Left renal cortex interstitium (tissue), 4 donors: ENCODE results near the gene ENTPD8. TPM values are rescaled to one million over a fixed set of nuclear protein-coding genes. Genes with fewer than 3 reads are reported as not detected.
"Not testable (repeated sequence)": the region's sequence is repeated elsewhere in the genome, so short reads cannot be mapped to it uniquely, and the experiment has no call there.

Experiments used
- DNase-seq, 4 donors: peaks; one replicate each; pipeline ENCODE4 v3.0.0-alpha.2; 2013; ENCODE audit warnings: low read depth in 4 of 4, low spot score in 2 of 4, missing footprints in 1 of 4
- polyA plus RNA-seq, 4 donors: library from polyadenylated mRNA; unstranded; fragments of 120-200 nt; gene quantifications; one replicate each; pipeline ENCODE4 v1.2.1, GENCODE V29; 2013; ENCODE audit not compliant: insufficient read length in 4 of 4

Gene ENTPD8
- polyA plus RNA-seq, 4 donors, result 0.35 to 0.74 (median 0.64) TPM

DNA sequence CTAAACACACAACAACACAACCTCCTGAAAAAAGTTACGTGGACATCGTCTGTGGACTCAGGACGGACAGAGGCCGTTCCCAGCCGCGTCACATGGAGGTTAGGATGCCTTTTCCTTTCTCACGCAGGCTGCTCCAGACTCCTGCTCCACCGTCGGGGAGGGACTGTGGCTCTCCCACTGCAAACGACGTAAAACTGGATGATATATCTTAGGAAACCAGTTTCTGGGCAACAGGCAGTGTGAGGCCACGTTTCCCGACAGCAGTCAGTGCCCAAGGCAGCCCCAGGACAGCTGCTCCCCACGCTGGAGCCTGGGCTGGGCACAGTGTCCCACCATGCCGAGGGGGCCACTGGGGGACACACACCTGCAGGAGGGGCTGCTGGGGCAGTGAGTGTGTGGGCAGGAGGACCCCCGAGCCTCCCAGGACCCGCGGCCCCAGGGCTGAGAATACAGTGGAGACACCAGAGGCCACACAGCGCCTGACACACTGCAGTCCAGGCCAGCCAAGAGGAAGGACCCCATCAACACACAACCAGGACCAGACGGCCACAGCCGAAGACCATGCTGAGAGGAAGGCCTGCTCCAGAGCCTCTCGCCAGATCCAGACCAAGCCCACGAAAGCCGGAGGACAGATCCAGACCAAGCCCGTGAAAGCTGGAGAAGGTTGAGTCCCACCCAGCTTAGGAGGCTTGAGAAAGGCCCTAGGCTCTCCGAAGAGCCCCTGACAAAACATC, 44.4 kb downstream of the ENTPD8 start:
- no peak for DNase-seq

DNA sequence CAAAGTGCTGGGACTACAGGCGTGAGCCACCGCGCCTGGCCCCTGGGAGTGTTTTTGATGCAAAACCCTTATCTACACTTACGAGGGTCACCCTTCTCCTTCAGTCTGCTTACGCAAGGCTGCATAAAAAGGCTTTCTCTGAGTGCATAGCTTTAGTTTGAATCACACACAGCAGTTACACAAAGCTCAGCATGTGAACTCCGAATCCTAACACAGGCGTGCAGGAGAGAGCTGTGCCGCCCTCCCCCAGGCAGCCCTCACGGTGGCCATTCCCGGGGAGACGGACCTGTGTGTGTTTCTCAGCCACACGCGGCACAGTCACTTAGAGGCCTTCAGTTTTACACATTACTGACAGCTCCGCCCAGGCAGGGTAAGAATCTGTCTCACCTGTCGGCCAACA, 44.9 kb downstream of the ENTPD8 start:
- no peak for DNase-seq

DNA sequence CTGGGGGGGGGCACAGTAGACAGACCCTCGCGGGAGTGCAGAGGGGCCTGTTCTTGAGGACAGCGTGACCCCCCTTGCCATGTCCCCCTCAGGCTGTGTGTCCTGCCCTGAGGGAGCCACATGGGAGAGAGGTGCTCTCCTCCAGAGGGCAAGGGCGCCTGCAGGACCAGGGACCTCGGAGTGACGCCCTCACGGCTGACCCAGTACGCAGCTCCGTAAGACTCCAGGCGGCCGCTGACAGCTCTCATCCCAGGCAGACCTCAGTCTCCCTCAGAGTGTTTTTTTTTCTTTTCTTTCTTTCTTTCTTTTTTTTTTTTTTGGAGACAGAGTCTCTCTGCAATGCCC, 45.5 kb downstream of the ENTPD8 start:
- no peak for DNase-seq

DNA sequence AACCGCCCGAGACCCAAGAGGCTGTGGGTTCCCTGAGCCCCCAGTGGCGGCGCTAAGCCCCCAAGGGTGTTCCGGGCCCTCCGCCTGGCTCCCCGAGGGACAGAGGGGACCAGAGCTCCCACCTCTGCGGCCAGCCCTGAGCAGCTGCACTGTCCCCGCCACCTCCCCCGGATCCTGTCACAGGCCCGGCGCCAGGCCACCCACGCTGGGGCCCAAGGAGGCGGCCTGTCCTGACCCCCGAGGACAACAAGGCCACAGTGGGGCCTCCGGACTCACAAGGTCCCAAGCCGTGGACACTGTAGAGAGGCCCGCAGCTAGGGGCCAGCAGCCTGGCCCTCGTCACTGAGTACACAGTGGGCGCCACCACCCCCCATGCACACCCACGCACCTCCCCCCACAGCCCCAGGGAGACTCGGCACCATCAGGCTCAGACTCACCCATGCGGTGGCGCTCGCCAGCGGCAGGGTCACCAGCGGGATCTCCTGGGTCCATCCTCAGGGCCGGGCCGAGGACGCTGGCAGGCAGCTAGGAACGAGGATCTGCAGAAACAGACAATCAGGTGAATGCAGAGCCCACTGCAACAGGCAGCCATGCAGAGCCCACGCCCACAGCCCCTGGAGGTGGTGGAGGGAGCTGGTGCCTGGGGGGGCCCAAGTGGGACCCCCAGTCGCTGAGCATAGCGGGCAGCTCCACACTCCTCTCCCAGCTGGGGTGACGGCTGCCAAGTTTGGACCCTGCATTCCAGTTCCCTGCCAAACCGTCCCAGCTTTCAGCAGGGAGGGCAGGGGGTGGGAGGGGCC, 46.1 kb downstream of the ENTPD8 start:
- DNase-seq, result no peak

DNA sequence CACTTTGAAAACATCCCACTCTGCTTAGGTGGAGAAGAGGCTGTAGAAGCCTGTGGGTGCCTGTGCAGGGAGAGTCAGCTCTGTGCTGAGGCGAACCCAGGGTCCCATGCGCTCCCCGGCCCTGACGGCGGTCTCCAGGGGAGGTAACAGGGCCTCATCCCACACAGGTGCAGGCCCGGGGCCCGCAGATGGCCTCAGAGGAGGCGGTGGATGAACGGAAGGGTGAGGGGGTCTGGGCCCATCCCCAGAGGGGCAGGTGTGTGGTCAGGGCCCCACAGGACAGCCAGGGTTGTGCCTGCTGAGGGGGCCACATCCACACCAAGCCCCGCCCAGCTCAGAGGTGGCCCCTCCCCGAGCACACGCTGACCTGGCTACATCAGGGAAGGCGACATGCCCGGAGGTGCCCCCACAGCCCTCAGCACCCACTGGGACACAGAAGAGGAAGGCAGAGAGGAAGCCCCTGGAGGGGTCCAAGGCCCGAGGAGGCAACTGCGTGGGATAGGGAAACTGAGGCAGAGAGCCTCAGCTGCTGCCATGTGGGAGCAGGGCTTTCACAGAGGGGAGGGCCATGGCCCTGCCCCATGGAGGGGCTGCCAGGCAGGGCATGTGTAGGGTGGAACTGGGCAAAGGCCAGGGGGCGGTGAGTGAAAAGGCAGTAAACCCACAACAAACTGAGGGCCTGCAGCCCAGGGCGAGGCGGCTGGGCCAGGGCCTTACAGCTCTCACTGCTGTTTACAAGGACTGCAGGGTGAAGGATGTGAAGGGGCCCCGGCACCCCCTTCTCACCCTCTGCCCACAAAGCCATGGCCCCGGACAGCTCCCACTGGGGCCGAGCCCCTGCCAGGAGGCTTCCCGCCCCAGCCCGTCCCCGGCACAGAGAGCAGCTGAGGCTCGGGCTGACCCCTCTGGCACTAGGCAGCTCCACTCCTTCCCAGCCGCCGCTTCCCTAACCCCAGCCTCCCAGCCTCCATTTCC, 47.7 kb downstream of the ENTPD8 start:
- no peak for DNase-seq

DNA sequence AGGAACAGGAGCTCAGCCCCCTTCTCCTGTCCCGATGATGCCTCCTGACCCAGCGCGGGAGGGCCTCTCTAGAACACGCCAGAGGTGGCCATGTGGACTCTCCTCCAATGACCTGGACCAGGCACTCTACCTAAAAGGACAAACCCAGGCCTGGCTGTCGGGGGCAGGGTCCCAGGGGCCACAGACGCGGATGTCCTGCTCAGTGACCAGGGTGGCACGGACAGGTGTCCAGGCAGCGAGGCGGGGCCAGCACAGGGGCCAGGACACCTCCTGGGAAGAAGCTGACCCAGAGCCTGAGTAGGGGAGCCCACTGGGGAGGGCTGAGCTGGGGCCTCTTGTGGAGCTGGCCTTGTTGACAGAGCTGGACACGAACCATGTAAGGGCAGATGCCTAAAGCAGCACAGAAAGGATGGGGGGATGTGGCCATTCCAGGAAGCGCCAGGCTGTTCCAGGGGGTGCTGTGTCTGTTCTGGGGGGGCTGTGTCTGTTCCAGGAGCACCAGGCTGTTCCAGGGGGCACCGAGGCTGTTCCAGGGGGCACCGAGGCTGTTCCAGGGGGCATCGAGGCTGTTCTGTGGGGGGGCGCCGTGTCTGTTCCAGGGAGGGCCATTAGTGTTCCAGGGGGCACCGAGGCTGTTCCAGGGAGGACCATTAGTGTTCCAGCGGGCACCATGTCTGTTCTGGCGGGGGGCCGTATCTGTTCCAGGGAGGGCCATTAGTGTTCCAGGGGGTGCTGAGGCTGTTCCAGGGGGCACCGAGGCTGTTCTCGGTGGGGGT, 48.7 kb downstream of the ENTPD8 start:
- DNase-seq, result no peak

DNA sequence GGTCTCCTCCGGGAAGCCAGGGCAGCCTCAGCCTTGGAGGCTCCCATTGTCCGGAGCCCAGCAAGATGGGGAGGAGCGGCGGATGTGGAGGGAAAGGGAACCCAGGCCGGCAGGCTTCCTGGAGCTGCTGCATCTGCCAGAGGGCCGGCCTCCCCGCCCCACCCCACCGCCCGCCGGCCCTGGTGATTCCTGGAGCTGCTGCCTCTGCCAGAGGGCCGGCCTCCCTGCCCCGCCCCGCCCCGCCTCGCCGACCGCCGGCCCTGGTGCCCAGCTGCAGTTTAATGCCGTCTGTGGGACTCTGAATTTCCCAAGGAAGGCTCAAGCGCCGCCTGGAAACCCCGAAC, 49.8 kb downstream of the ENTPD8 start:
- no peak for DNase-seq

DNA sequence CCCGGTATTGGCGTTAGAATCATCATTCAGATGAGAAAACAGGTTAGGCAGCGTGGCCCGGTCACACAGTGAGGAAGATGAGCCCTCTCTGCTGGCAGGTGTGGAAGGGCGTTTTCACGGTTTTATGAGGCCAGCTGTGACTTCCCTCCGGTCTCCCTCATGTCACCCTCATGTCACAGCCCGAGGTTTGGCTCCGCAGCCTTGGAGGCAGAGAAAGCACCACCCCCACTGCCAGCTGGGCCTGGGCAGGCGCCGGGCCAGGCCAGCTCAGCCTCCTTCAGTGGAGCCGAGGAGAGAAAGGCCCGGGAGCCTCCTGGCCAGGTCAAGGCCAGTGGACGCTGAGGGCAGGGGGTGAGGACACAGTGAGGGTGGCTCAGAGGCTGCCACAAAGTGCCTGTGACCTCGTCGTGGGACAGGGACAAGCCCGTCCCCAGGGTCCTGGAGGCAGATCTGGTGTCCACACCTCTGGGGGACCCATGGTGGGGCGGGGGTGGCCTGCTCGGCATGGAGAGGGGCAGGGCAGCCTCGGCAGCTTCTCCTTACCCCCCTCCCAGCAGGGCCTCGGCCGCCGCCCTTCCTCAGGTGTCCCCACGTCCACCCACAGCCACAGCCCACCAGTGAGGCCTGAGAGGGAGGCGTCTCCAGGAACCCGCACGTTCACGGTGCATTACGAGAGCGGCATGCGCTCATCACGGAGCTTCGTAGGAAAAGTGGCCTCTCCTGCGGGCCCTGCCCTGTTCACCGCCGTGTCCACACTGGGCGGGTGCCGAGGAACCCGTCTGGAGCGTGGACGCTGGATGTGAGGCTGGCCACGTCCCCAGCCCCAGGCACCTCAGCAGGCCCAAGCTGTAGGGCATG, 50.4 kb downstream of the ENTPD8 start:
- no peak for DNase-seq

DNA sequence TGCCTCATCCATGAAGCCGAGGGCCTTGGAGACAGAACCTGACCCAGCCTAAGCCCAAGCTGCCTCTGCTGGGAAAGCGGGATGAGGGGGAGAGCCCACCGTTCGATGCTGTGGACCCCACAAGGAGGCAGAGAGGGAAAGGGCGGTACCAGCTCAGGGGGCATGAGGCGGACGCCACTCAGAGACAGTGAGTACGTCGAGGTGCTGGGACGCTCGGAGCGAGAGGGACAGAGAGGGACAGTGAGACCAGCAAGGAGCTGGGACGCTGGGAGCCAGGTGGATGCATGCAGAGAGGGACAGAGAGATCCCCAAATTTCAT, 51.8 kb downstream of the ENTPD8 start:
- no peak for DNase-seq

DNA sequence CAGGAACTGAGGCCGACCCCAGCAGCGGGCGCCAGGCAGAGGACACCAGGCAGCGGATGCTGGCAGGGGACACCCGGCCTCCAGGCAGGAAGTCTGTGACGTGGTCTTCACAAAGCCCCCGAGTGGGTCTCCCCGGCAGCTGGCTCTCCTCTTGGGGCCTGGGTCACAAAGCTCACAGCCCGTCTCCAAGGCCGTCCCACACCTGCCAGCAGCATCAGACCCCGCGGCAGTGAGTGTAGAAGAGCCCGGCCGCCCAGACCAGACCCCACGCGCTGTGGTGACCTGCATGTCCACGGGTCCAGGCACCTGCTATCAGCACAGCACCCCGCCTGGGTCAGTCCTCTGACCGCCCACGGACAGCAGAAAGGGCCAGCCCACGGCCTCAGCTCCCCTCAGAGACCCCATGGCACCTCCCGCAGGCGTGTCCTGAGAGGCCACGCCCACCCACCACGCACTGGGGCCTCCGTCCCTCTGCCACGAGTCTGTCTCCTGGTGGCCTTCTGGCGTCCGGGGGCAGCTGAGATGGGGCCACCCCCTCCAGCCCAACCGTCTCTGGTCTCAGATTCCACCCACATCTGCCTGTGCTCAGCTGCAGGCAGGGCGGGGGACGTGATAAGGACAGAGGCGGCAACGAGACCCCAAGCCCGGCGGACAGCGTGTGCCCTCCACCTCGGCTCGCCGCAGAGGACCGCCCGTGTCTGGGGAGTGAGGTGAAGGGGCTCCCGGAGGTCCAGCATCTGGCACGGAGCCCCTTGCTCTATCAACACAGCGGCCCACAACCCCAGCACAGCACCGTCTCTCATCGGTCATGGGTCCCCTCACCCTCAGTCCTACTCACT, 52.3 kb downstream of the ENTPD8 start:
- DNase-seq, result no peak

DNA sequence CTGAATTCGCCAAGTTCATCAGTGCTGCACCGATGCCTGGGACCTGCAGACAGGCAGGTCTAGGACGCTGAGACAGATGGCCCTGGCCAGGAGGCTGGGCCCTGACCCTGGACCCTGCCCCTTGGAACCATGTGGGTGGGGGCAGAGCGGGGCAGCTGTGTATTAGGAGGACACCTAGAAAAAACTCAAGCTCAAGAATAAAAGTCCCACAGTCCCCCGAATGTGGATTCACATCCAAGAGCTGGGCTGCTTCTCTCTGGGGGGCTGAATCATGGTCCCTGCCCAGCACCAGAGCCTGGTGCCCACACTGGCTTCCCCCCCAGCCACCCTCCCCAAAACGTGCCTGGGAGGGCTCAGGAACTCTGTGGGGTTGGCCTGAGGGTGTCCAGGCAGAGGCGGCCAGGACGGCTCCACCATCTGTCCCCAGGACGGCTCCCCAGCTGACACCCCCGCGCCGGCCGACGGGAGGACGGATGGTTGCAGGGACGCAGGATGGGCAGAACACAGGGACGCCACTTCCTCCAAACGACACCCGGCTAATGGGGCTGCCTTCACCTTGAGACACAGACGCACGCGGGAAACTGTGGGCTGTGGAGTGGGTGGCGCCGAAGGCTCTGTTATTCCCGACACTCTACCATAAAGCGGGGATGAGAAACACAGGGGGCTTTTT, 53.1 kb downstream of the ENTPD8 start:
- no peak for DNase-seq

DNA sequence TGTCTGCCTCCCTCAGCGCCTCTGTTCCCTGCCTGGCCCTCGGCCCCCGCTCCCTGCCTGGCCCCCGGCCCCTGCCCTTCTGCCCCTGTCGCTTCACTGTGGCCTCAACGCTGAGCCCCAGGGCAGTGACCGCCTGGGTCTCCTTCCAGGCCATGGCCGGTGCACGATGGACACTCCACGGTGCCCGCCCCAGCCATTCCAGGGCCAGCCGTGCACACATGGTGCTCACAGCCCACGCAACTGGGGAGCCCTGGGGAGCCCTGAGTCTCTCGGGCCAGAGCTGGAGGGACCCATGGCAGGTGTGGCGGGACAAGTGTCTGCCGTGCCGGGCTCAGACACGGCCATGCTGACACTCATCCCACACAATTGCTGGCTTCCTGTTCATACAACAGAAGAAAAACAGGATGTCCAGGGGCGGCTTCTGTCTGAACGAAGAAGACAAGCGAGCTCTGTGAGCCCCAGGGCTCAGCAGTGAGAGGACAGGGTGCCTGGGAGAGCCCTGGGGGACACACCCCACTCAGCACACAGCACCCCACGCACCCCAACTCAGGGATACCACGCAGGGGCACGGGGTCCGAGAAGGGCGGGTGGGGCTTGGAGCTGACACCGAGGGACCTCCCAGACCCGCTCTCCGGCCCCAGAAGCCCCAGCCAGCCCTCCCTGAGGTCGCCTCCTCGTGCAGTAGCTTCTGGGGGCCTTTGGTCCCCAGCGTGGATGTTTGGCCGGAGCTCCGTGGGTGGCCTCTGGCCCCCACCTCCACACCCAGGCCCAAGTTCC, 53.9 kb downstream of the ENTPD8 start:
- no peak for DNase-seq

DNA sequence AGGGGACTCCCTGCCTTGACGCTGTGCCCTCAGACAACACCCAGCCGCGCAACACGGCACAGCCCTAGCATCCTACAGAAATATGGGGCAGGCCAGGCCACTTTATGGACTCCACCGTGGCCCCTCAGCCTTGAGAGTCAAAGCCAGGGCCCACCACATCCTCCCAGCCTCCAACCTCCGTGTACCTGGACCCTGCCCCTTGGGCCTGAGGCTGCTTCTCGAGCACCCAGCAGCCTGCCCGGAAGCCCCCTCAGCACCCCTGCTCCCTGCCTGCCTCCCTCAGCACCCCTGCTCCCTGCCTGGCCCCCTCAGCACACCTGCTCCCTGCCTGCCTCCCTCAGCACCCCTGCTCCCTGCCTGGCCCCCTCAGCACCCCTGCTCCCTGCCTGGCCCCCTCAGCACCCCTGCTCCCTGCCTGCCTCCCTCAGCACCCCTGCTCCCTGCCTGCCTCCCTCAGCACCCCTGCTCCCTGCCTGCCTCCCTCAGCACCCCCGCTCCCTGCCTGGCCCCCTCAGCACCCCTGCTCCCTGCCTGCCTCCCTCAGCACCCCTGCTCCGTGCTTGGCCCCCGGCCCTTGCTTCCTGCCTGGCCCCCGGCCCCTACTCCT, 54.5 kb downstream of the ENTPD8 start:
- not testable (repeated sequence) for DNase-seq

DNA sequence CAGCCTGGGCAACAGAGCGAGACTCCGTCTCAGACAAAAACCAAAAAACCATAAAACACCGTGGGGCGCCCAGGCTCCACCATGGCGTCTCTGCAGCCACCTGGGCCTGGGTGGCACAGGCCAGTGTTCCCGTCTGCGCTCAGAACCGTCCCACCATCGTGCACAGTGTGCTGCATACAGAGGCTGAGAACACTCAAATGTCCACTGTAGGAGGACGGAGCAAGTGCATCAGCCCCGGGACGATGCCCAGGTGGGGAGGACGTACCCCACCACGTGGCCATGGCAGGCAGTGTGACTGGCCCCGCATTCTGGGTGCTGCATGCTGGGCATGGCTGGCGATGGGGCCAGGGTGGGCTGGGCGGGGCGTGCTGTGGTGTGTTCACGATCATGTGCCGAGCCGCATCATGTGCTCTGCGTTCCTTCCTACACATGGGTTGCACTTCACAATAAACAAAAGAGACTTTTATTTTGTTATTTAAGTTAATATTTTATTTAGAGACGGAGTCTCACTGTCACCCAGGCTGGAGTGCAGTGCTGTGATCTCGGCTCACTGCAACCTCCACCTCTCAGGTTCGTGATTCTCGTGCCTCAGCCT, 56.0 kb downstream of the ENTPD8 start:
- no peak for DNase-seq
